Activated B cell treated with CpG ODN at 0.5 μM for 24 hours (primary cell): ENCODE results near the gene TMEM38B. TPM values are rescaled to one million over a fixed set of nuclear protein-coding genes. Genes with fewer than 3 reads are reported as not detected.
"Not testable (repeated sequence)": the region's sequence is repeated elsewhere in the genome, so short reads cannot be mapped to it uniquely, and the experiment has no call there.

Experiments used
- ATAC-seq: fragments of 200-7000 bp; cut with Tn5 transposase; one replicate; pipeline ENCODE4 v1.10.0; 2021; ENCODE audit warnings: low read depth, mild to moderate bottlenecking, moderate library complexity
- CTCF ChIA-PET: fragments of 350-600 bp; sonication (Branson Sonifier 250); formaldehyde crosslinking; loops from one replicate; lab custom pipeline; 2021; ENCODE audit warnings: antibody characterized with exemption; lab: Charles Lee
- POLR2A ChIA-PET: fragments of 350-600 bp; sonication (Branson Sonifier 250); formaldehyde crosslinking; loops from one replicate; lab custom pipeline; 2021; ENCODE audit warnings: antibody characterized with exemption; lab: Charles Lee
- DNase-seq: peaks from one replicate; pipeline ENCODE4 v3.0.0; 2022
- H3K27ac Mint-ChIP-seq: one replicate; pipeline ENCODE4 v1.8.0; 2020; ENCODE audit warnings: mixed read lengths
- H3K27me3 Mint-ChIP-seq: one replicate; pipeline ENCODE4 v1.8.0; 2021; ENCODE audit warnings: mixed read lengths
- H3K36me3 Mint-ChIP-seq: one replicate; pipeline ENCODE4 v1.8.0; 2021; ENCODE audit warnings: low read depth, mixed read lengths
- H3K4me1 Mint-ChIP-seq: one replicate; pipeline ENCODE4 v1.8.0; 2021; ENCODE audit warnings: mixed read lengths
- H3K4me3 Mint-ChIP-seq: one replicate; pipeline ENCODE4 v1.8.0; 2020; ENCODE audit warnings: mild to moderate bottlenecking, mixed read lengths
- H3K9me3 Mint-ChIP-seq: one replicate; pipeline ENCODE4 v1.8.0; 2020; ENCODE audit warnings: mixed read lengths
- intact Hi-C: fragments of 100-400 bp; cut with micrococcal nuclease; formaldehyde crosslinking; loops from one replicate; pipeline ENCODE4 v1.15.1; 2024
- total RNA-seq: library from RNA; stranded (reverse); gene quantifications from 2 replicates; pipeline ENCODE4 v1.2.3, GENCODE V29; 2022
- TF ChIP-seq, protein P1 (sequence below): fragments of 200-600 bp; IDR thresholded peaks from one replicate; pipeline ENCODE4 v1.8.0; 2022; ENCODE audit warnings: antibody characterized with exemption, mild to moderate bottlenecking

TMEM38B gene
- total RNA-seq, 1 donor from 2014 or later: 12.7 TPM

DNA sequence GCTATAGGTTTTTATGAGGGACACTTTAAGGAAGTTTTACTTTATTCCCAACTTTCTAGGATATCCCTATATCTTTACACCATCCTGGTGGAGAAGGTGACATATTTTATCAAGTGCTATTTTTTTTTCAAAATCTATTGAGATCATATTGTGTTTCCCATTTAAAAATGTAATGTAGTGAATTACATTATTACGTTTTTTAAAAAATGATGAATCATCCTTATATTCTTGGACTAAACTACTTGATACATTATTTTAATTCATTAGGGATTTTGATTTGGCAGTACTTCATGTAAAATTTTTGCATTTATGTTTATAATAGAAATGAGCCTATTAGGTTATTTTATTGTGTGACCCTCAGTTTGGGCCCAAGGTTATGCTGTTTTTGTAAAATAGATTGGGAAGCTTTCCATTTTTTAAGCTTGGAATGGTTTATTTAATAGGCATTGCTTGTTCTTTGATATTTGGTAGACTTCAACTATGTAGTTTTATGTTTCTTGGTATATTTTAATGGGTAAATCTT lies 4.1 kb downstream of the TMEM38B start:
- DNase-seq (no peak), ATAC-seq (no peak)
- no peak overlapping the region for H3K4me3 Mint-ChIP-seq
- POLR2A ChIA-PET: no interaction called here
- H3K27ac Mint-ChIP-seq: no peak overlapping the region
- no peaks in the 10 kb centered on the region for H3K9me3 Mint-ChIP-seq
- CTCF ChIA-PET: no interaction called here
- peaks cover 4% of the 10 kb centered on the region for H3K36me3 Mint-ChIP-seq
- intact Hi-C loops: loop anchor here (10.0 kb wide), 1 partner anchor 834 kb away; no protein-coding TSS in a partner anchor
- TF ChIP-seq, protein P1, sequence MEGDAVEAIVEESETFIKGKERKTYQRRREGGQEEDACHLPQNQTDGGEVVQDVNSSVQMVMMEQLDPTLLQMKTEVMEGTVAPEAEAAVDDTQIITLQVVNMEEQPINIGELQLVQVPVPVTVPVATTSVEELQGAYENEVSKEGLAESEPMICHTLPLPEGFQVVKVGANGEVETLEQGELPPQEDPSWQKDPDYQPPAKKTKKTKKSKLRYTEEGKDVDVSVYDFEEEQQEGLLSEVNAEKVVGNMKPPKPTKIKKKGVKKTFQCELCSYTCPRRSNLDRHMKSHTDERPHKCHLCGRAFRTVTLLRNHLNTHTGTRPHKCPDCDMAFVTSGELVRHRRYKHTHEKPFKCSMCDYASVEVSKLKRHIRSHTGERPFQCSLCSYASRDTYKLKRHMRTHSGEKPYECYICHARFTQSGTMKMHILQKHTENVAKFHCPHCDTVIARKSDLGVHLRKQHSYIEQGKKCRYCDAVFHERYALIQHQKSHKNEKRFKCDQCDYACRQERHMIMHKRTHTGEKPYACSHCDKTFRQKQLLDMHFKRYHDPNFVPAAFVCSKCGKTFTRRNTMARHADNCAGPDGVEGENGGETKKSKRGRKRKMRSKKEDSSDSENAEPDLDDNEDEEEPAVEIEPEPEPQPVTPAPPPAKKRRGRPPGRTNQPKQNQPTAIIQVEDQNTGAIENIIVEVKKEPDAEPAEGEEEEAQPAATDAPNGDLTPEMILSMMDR: no peak
- peaks cover 3% of the 10 kb centered on the region for H3K27me3 Mint-ChIP-seq
- peaks cover 41% of the 10 kb centered on the region for H3K4me1 Mint-ChIP-seq

DNA sequence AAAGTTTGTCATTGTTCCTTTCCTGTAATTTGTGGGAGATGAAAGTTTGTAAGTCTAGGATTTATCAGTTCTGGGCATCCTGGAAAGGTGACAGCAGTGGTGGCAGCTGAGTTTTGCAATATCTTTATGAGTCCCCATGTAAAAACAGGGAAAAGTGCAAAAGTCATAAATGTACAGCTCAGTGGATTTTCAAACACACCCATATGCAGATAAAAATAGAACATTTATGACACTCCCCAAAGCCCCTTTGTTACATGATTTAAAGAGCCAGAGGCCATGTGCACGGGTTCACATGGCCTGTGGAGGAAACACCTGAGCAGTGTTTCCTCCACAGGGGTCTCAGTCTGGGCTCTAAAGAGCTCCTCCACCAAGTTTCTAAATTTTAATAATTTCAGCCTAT lies 6.3 kb downstream of the TMEM38B start:
- peaks cover 29% of the 10 kb centered on the region for H3K4me1 Mint-ChIP-seq
- ChIA-PET CTCF (interaction anchor here (1.1 kb wide), 1 partner anchor 63 kb away, joined by 3 read pairs; no protein-coding TSS in a partner anchor), POLR2A (no interaction called here)
- no peaks in the 10 kb centered on the region for H3K9me3 Mint-ChIP-seq
- H3K36me3 Mint-ChIP-seq: no peaks in the 10 kb centered on the region
- no peaks in the 10 kb centered on the region for H3K27me3 Mint-ChIP-seq
- H3K4me3 Mint-ChIP-seq: no peak overlapping the region
- intact Hi-C loops: no loop called here
- H3K27ac Mint-ChIP-seq: no peak overlapping the region
- DNase-seq (no peak), ATAC-seq (no peak)
- TF ChIP-seq, protein P1: no peak

DNA sequence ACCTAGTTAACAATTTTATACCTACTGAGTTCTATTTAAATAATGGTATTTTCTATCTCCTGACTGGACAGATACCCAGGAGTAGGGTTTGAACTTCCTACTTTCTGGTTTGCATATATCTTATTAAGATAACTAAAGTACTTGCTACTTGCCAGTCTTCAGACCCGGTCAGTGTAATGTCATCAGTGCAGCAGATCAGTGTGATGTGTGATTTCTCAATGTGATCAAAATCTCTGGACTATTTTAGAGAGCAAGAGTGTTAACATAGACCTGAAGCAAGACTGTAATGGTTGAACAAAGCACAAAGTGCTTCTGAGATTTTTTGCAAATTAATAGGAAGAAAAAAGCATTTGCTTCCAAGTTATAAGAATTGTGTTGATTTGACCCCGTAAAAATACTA lies 6.8 kb downstream of the TMEM38B start:
- H3K4me1 Mint-ChIP-seq: peaks cover 26% of the 10 kb centered on the region
- intact Hi-C loops: no loop called here
- H3K27me3 Mint-ChIP-seq: no peaks in the 10 kb centered on the region
- ATAC-seq (no peak), DNase-seq (no peak)
- TF ChIP-seq, protein P1: no peak
- ChIA-PET CTCF (interaction anchor here (1.1 kb wide), 1 partner anchor 63 kb away, joined by 3 read pairs; no protein-coding TSS in a partner anchor), POLR2A (no interaction called here)
- H3K27ac Mint-ChIP-seq: no peak overlapping the region
- H3K9me3 Mint-ChIP-seq: no peaks in the 10 kb centered on the region
- H3K4me3 Mint-ChIP-seq: no peak overlapping the region
- H3K36me3 Mint-ChIP-seq: peaks cover 1% of the 10 kb centered on the region

DNA sequence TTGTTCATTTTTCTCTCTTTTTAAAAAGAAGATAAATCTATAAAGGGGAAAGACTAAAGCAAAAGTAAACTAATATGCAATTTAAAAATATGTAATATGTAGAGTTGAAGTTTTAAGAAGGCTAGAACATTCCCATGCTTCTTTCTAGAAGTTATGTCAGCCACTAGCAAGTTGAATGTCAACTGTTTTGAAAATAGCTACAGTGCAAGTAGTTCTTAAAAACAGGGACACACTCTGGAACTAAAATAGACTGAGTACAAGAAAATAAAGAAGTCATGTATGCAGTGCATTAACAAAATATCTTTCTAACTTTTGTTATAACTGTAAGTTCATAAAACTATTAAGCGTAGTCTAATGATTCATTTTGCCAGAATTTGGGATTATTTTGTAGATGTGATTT lies 7.9 kb downstream of the TMEM38B start:
- ATAC-seq: no peak
- DNase-seq: no peak
- Mint-ChIP-seq H3K27me3 (no peaks in the 10 kb centered on the region), H3K27ac (no peak overlapping the region), H3K36me3 (peaks cover 8% of the 10 kb centered on the region), H3K4me3 (no peak overlapping the region), H3K4me1 (peaks cover 24% of the 10 kb centered on the region), H3K9me3 (no peaks in the 10 kb centered on the region)
- TF ChIP-seq, protein P1: no peak
- CTCF ChIA-PET: no interaction called here
- POLR2A ChIA-PET: no interaction called here
- intact Hi-C loops: no loop called here

DNA sequence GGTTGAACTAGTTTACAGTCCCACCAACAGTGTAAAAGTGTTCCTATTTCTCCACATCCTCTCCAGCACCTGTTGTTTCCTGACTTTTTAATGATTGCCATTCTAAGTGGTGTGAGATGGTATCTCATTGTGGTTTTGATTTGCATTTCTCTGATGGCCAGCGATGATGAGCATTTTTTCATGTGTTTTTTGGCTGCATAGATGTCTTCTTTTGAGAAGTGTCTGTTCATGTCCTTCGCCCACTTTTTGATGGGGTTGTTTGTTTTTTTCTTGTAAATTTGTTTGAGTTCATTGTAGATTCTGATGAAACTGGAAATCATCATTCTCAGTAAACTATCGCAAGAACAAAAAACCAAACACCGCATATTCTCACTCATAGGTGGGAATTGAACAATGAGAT lies 9.3 kb downstream of the TMEM38B start:
- DNase-seq, ATAC-seq, POLR2A ChIA-PET, intact Hi-C loops, H3K9me3 Mint-ChIP-seq, H3K36me3 Mint-ChIP-seq, CTCF ChIA-PET, H3K4me3 Mint-ChIP-seq, H3K27me3 Mint-ChIP-seq, H3K27ac Mint-ChIP-seq: not testable (repeated sequence)
- H3K4me1 Mint-ChIP-seq: peaks cover 28% of the 10 kb centered on the region

DNA sequence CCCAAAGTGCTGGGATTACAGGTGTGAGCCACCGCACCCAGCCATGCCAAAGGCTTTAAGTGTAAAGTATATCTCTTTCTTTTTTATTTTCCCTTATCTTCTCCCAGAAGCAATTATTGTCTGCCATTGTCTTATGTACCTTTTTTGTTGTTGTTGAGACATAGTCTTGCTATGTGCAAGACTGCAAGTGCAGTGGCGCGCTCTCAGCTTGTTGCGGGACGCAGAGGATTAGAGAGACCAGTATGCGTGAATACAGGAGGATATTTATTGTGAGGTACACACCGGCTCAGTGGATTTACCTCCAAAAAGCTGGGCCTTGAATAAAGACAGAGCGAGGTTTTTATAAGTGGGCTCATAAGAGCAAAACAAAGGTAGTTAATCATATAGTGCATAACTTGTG lies 11.8 kb downstream of the TMEM38B start:
- intact Hi-C loops: no loop called here
- CTCF ChIA-PET: interaction anchor here (1.4 kb wide), 1 partner anchor 13 kb away, joined by 3 read pairs; no protein-coding TSS in a partner anchor

More for the DNA sequence above, 11.8 kb downstream of the TMEM38B start:
- Mint-ChIP-seq H3K36me3 (peaks cover 19% of the 10 kb centered on the region), H3K4me3 (no peak overlapping the region), H3K9me3 (no peaks in the 10 kb centered on the region), H3K27me3 (no peaks in the 10 kb centered on the region), H3K27ac (no peak overlapping the region), H3K4me1 (peaks cover 9% of the 10 kb centered on the region)
- POLR2A ChIA-PET: no interaction called here
- ATAC-seq (no peak), DNase-seq (no peak)
- TF ChIP-seq, protein P1: no peak
